ENCODE data around the gene SPSB4. TPM values are rescaled to one million over a fixed set of nuclear protein-coding genes. Genes with fewer than 3 reads are reported as not detected.
"Not testable (repeated sequence)": the region's sequence is repeated elsewhere in the genome, so short reads cannot be mapped to it uniquely, and the experiment has no call there.

The SPSB4 gene
- total RNA-seq, 1 donor, result not detected

- H3K4me1 ChIP-seq (ENCODE audit: insufficient read depth, low read length), result no peaks in the 10 kb centered on the region
- no peaks in the 10 kb centered on the region for H3K9me3 ChIP-seq (ENCODE audit: low read depth, low read length)
- no peaks in the 10 kb centered on the region for H3K79me2 ChIP-seq (ENCODE audit: insufficient read depth, low read length)
- no peak overlapping the region for H3K4me3 ChIP-seq (ENCODE audit: insufficient read depth, low read length)
- no peak for DNase-seq (ENCODE audit: insufficient read length, low spot score, missing footprints)
- peaks cover 13% of the 10 kb centered on the region for H3K27me3 ChIP-seq (ENCODE audit: insufficient read depth, low read length)
- no peak overlapping the region for H3K27ac ChIP-seq (ENCODE audit: low read depth, low read length)
- H4K20me1 ChIP-seq (ENCODE audit: insufficient read depth, low read length), result no peaks in the 10 kb centered on the region
- TF ChIP-seq CTCF (IDR thresholded peaks at IDR 0.05; ENCODE audit: extremely low read depth, low read depth, low read length), result no peak
- H3K4me2 ChIP-seq (ENCODE audit: insufficient read depth, low read length), result no peak overlapping the region
- no peaks in the 10 kb centered on the region for H3K36me3 ChIP-seq (ENCODE audit: insufficient read depth, low read length)
- H2AFZ ChIP-seq (ENCODE audit: low read length), result no peak overlapping the region
Measured at GRCh38 chr3:141011997-141012262, 39.2 kb upstream of the SPSB4 start.

- Histone ChIP-seq H3K4me1 (ENCODE audit: insufficient read depth, low read length) (no peaks in the 10 kb centered on the region), H3K9me3 (ENCODE audit: low read depth, low read length) (no peaks in the 10 kb centered on the region), H4K20me1 (ENCODE audit: insufficient read depth, low read length) (no peaks in the 10 kb centered on the region), H3K36me3 (ENCODE audit: insufficient read depth, low read length) (no peaks in the 10 kb centered on the region), H3K4me2 (ENCODE audit: insufficient read depth, low read length) (no peak overlapping the region), H3K79me2 (ENCODE audit: insufficient read depth, low read length) (no peaks in the 10 kb centered on the region), H2AFZ (ENCODE audit: low read length) (no peak overlapping the region), H3K4me3 (ENCODE audit: insufficient read depth, low read length) (no peak overlapping the region), H3K27ac (ENCODE audit: low read depth, low read length) (no peak overlapping the region), H3K27me3 (ENCODE audit: insufficient read depth, low read length) (peaks cover 13% of the 10 kb centered on the region)
- no peak for TF ChIP-seq CTCF (IDR thresholded peaks at IDR 0.05; ENCODE audit: extremely low read depth, low read depth, low read length)
- no peak for DNase-seq (ENCODE audit: insufficient read length, low spot score, missing footprints)
Measured at GRCh38 chr3:141012571-141012970, 38.6 kb upstream of the SPSB4 start.

- no peak overlapping the region for H3K4me2 ChIP-seq (ENCODE audit: insufficient read depth, low read length)
- no peak for TF ChIP-seq CTCF (IDR thresholded peaks at IDR 0.05; ENCODE audit: extremely low read depth, low read depth, low read length)
- H3K36me3 ChIP-seq (ENCODE audit: insufficient read depth, low read length), result no peaks in the 10 kb centered on the region
- H4K20me1 ChIP-seq (ENCODE audit: insufficient read depth, low read length), result no peaks in the 10 kb centered on the region
- peak; percentile 79 for DNase-seq (ENCODE audit: insufficient read length, low spot score, missing footprints)
- peaks cover under 1% of the 10 kb centered on the region for H3K4me1 ChIP-seq (ENCODE audit: insufficient read depth, low read length)
- H3K4me3 ChIP-seq (ENCODE audit: insufficient read depth, low read length), result no peak overlapping the region
- H3K27me3 ChIP-seq (ENCODE audit: insufficient read depth, low read length), result peaks cover 5% of the 10 kb centered on the region
- no peak overlapping the region for H3K27ac ChIP-seq (ENCODE audit: low read depth, low read length)
- no peak overlapping the region for H2AFZ ChIP-seq (ENCODE audit: low read length)
- no peaks in the 10 kb centered on the region for H3K9me3 ChIP-seq (ENCODE audit: low read depth, low read length)
- no peaks in the 10 kb centered on the region for H3K79me2 ChIP-seq (ENCODE audit: insufficient read depth, low read length)
Measured at GRCh38 chr3:141015481-141015880, 35.7 kb upstream of the SPSB4 start.

- H2AFZ ChIP-seq (ENCODE audit: low read length), result peak overlapping the region; percentile 35
- H3K4me1 ChIP-seq (ENCODE audit: insufficient read depth, low read length); H3K27ac ChIP-seq (ENCODE audit: low read depth, low read length); H3K4me3 ChIP-seq (ENCODE audit: insufficient read depth, low read length); DNase-seq (ENCODE audit: insufficient read length, low spot score, missing footprints); H3K4me2 ChIP-seq (ENCODE audit: insufficient read depth, low read length); H3K79me2 ChIP-seq (ENCODE audit: insufficient read depth, low read length); H4K20me1 ChIP-seq (ENCODE audit: insufficient read depth, low read length); H3K36me3 ChIP-seq (ENCODE audit: insufficient read depth, low read length); H3K9me3 ChIP-seq (ENCODE audit: low read depth, low read length); H3K27me3 ChIP-seq (ENCODE audit: insufficient read depth, low read length): not testable (repeated sequence)
Measured at GRCh38 chr3:141017366-141018322, 33.5 kb upstream of the SPSB4 start.

Measured in osteoblast (primary cell).